HG03571 (cell line): ENCODE data around the gene SMG1.
"Not testable (repeated sequence)": the region's sequence is repeated elsewhere in the genome, so short reads cannot be mapped to it uniquely, and the experiment has no call there.

ENCODE experiments used
- ATAC-seq: cut with Tn5 transposase; IDR thresholded peaks from one replicate; pipeline ENCODE4 v1.9.1; 2021; ENCODE audit not compliant: unreplicated experiment

Gene SMG1

DNA sequence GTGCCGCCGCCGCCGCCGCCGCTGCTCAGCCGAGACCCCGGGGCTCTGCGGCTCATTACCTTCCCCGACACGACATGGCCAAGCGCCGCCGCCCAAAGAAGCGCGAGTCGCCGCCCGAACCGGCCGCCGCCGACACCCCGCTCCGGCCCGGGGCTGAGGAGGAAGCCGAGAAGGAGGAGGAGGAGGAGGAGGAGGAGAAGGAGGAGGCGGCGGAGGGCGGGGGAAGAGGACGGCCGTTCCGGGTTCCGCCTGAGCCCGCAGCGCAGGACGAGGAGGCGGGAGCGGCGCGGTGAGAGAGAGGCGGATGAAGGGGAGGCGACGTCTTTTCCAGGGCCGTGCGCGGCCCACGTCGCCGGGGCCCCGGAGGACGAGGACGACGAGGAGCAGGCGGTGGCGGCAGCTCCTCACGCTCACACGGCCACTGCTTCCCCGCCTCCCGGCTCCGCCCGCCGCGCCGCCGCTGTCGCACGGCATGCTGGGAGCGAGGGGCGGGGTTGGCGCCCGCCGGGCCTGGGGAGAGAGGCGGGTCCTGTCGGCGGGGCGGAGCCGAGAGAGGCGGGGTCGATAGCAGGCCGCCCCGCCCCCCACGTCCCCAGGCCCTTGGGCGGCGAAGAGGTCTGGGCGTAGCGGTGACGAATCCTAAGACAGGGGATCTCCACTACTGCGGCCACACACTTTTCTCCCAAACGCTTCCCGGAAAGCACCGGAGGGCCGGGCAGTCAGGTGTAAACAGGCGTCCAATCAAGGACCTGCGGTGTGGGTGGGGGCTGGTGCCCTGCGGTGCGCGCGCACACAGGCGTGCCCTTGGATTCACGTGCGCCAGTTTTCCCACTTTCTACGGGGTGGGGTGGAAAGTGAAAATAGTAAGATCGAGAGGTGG is at the start of gene SMG1:
TSS of gene SMG1 (minus strand) at position 423 of the 880 bp plus-strand sequence. CDS start at position 56, 367 bp downstream.
- peak; percentile 90 for ATAC-seq

DNA sequence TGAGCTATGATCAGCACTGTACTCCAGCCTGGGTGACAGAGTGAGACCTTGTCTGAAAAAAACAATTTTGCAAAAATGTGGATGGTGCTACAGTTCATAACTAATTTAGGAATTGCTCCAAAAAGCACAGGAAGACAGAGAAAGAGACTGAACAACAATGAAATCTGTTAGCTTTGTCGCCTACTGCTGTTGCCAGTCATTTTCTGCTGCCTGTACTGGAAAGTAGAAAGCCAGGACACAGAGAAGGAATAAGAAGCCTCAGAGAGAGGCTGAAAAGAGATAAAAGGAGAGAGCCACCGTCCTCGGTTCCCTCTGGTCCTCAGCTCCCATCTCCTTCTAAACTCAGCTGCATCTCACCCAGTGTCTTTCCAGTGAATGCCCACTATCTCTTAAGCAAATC is 48.9 kb upstream of the SMG1 start:
- no peak for ATAC-seq

DNA sequence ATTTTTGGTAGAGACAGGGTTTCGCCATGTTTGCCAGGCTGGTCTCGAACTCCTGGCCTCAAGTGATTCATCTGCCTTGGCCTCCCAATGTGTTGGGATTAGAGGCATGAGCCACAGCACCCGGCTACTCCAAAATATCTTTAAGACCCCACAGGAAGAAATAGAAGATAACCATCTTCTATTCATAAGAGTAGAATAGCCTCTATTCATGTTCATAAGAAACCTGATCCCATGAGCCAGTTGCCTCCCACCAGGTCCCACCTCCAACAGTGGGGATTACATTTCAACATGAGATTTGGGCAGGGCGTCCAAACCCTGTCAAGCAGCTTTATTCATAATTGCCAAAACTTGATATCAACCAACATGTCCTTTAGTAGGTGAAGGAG is 43.6 kb upstream of the SMG1 start:
- no peak for ATAC-seq

DNA sequence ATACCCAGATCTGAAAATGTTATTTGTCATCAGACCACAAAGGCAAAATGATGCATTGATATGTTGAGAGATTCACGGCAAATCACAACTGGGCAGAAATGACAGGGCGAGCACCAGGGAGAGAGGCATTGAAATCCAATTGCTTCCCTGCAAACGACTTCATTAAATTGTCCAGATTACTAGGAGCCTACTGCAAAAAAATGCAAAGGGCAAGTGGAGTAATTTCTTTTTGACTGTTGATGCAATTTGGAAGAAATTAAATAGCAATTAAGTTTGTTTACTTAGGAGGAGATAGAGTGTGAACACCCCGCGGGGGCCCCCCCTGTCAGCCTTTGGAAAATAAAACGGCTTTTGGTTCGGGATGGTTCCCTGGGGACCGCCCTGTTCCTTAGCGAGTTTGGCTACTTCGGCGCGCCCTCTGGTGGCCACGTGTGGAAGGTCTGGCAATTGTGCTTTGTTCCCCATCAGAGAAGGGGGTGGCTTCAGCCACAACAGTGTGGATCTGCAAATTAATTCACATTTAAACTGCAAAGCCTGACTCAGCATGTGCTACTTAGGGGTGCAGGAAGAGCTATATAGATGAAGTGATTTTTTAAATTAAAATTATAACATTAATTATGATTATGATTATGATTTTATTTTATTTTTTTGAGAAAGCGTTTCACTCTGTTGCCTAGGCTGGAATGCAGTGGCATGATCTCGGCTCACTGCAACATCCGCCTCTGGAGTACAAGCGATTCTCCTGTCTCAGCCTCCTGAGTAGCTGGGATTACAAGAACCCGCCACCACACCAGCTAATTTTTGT is 43.0 kb upstream of the SMG1 start:
- ATAC-seq = no peak

DNA sequence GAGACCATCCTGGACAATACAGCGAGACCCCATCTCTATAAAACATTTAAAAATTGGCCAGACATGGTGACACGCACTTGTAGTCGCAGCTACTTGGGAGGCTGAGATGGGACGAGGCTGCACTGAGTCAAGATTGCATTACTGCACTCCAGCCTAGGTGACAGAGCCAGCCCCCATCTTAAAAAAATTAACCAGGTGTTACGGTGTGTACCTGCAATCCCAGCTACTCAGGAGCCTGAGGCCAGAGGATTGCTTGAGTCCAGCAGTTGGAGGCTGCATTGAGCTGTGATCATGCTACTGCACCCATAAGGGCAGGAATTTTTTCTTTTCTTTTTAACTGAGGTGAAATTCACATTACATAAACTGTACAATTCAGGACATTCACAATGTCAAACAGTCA is 40.6 kb upstream of the SMG1 start:
- ATAC-seq = no peak

DNA sequence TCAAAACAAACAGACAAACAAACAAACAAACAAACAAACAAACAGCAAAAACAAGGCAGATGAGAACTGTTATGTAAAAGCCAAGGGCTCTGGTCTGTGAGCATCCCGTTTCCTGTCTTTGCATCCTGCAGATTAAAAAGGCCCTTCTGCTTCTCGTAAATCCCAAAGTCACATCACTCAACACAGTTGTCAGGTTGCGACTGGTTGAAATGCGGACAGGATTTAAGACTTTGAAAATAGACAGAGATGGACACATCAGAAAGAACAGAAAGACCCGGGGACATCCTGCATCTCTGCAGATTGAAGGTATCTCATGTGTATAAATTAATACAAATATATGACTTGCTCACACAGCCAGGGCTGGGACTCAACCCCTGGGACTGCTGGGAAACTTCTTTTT is 39.3 kb upstream of the SMG1 start:
- no peak for ATAC-seq

DNA sequence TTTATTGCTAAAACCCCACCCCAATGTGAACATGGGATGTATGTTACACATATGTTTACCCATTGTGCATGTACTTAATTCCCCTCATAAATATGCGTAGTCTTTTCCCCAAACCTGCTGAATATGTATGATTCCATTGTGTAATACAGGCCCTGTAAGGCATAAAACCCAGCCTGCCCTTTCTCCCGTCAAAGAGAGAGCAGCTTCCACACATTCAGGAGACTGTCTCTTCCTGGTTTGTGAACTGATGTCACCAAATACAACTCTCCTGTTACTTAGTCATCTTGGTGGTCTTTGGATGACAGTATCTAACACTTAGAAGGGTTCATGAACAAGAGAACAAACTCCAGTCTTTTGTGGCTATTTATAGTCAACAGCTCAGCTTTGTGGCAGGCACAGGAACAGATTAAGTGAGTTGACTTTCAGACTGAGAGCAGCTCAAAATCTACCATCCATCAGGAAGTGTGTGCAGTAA is 32.9 kb upstream of the SMG1 start:
- no peak for ATAC-seq

DNA sequence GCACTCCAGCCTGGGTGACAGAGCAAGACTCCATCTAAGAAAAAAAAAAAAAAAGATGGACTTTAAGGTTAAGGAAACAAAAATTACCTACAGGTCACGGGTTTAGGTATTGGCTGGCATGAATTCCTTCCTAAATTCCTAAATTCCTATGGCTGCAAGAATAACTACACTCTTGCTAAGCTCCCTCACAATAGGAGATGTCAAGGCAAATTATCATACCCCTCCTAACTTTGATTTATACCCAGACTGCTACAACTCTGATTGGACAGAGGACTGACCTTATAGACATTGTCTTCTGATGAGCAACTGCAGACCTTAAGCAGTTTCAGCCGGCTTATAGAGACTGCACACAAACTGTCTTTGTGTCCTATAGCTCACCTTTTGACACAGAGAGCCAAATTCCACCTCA is 32.4 kb upstream of the SMG1 start:
- no peak for ATAC-seq

DNA sequence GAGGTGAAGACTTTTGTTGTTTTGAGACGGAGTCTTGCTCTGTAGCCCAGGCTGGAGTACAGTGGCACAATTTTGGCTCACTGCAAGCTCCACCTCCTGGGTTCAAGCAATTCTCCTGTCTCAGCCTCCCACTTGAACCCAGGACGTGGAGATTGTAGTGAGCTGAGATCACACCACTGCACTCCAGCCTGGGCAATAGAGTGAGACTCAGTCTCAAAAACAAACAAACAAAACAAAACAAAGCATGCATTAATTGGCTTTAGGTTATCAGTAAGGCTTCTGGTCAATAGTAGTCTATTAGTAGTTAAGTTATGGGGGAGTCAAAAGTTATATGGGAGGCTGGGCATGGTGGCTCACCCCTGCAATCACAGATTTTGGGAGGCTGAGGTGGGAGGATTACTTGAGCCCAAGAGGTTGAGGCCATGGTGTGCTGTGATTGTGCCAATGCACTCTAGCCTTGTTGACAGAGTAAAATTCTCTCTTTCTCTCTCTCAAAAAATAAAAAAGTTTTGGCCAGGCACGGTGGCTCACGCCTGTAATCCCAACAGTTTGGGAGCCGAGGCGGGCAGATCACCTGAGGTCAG is 30.5 kb upstream of the SMG1 start:
- not testable (repeated sequence) for ATAC-seq

DNA sequence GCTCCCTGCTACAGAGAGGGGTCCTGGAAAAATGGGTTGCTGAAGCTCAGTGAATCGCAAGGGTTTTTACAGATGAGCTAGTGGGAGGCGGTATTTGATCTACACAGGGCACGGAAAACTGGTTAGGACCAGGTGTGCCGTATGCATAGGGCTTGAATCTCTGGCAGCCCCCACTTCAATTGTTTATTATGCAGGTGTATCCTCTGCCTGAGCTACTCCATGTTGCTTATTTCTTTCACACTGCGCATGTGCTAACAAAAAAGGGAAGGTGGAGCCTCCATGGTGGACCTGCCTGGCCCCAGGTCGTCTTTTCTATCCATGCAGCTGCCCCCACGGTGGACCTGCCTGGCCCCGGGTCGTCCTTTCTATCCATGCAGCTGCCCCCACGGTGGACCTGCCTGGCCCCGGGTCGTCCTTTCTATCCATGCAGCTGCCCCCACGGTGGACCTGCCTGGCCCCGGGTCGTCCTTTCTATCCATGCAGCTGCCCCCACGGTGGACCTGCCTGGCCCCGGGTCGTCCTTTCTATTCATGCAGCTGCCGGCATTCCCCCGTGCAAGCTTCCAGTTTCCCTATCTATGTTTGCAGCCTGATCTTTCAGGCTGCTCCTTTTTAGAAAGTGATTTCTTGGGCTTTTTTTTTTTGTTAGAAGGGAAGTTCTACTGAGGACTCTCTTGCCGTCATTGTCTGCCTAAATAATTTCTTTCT is 29.8 kb upstream of the SMG1 start:
- ATAC-seq = not testable (repeated sequence)

DNA sequence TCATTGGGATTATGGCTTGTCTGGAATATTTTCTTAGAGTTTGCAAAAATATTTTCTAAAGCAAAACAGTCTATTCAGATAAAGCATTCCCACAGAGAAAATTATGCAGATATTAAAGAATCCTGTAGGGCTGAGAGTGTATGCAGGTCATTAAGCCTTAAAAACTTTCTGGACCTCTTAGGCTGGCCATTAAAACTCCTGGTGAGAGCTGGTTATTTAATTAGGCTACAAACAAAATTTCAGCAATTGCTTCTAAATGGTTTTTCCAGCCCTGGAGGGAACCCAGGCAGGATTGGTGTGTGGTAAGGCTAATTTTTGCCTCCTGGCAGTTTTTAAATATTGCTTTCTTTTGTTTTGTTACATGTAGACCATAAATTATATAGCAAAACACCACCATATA is 27.3 kb upstream of the SMG1 start:
- ATAC-seq = no peak

DNA sequence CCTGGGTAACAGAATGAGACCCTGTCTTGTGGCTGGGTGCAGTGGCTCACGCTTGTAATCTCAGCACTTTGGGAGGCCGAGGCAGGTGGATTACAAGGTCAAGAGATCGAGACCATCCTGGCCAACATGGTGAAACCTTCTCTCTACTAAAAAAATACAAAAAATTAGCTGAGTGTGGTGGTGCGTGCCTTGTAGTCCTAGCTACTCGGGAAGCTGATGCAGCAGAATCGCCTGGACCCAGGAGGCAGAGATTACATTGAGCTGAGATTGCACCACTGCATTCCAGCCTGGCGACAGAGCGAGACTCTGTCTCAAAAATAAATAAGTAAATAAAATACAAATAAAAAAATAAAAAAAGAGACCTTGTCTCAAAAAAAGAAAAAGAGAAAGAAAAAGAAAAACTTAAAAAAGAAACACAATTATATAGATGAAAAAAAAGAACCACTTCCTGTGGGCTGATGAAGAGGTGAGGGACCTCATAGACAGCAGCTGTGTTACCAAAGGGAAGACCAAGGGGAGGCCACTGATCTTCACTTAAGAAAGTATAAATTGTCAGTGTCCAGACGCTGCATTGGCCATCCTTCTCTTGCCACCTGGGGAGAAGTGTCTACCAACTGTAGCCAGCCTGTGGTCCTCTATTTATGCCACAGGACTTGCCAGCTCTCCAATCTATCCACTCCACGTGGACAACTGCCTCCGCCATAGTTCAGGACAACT is 24.4 kb upstream of the SMG1 start:
- ATAC-seq = no peak

DNA sequence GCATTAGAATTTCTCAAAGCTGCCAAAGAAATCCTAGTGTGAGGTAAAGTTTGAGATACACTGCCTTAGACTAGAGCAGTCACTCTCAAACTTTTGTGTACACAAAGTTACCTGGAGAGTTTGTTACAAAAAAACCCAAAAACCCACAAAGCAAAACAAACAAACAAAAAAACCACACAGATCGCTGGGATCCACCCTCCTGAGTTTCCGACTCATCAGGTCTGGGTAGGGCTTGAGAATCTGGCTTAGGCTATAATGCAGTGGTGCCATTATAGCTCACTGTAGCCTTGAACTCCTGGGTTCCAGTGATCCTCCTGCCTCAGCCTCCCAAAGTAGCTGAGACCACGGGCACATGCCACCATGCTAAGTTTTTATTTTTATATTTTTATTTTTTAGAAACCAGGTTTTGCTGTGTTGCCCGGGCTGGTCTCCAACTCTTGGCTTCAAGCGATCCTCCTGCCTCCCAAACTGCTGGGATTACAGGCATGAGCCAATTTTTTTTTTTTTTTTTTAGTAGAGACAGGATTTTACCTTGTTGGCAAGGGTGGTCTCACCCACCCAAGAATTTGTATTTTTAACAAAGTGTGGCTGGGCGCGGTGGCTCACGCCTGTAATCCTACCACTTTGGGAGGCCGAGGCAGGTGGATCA is 22.3 kb upstream of the SMG1 start:
- ATAC-seq = no peak

DNA sequence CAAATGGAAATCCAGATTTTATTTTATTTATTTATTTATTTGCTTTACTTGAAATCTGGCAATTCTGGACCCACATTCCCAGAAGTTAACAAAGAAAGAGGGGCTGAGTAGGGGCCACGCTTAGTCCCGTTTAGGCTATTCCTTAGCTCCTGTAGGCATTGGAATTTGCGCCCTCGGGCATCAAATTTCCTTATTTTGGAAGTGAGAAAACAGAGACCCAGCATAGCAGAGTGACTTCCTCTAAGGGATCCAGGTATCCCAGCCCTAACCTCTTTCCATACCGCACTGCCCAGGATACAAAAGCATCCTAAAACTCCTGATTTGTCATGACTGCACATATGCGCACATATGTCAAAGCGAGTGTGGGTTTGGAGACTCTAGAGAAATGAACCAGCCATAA is 19.0 kb upstream of the SMG1 start:
- no peak for ATAC-seq

DNA sequence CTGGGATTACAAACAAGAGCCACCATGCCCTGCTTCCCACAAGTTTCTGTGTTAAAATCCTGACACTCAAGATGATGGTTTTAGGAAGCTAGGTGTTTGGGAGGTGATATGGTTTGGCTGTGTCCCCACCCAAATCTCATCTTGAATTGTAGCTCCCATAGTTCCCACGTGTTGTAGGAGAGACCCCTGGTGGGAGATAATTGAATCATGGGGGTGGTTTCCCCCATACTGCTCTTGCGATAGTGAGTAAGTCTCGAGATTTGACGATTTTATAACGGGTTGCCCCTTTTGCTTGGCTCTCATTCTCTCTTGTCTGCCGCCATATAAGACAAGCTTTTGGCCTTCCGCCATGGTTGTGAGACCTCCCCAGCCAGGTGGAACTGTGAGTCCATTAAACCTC is 17.2 kb upstream of the SMG1 start:
- no peak for ATAC-seq

DNA sequence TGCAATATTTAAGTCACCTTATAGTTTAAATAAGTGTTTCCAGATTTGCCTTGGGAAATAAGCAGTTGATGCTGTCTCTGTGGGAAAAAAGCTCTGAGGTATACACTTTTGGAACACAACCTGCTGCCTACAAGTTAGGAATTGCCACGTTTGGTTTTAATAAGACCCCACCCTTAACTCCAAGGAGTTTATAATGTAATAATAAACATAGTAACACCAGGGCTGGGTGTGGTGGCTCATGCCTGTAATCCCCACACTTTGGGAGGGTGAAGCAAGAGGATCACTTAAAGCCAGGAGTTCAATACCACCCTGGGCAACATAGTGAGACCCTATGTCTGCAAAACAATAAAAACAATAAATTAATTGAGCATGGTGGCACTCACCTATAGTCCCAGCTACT is 15.9 kb upstream of the SMG1 start:
- no peak for ATAC-seq

DNA sequence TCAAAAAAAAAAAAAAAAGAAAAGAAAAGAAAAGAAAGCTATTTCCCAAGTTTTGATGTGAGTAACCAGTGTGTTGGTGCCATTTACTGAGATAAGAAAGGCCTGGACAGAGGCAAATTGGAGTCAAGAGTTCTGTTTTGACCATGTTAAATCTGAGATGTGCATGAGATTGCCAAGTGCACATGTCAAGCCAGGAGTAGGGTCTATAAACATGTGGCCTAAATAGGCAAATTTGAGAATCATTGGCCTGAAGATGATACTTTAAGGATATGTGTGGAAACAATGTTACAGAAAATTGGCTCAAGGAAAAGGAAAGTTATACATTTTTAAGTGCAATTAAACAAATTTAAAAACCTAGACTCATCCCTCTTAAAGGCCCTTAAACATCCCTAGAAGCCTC is 15.3 kb upstream of the SMG1 start:
- no peak for ATAC-seq

DNA sequence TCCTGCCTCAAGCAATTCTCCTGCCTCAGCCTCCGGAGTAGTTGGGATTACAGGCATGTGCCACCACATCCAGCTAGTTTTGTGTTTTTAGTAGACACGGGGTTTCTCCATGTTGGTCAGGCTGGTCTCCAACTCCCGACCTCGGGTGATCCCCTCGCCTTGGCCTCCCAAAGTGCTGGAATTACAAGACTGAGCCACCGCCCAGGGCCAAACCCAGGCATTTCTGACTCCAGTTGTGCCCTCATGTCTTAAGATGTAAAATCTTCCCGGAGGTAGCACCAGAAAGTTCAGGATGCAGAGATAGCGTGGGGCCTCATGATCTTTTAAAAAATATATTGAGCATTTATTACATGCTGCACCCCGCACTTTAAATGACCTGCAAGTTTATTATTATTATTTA is 12.8 kb upstream of the SMG1 start:
- no peak for ATAC-seq

DNA sequence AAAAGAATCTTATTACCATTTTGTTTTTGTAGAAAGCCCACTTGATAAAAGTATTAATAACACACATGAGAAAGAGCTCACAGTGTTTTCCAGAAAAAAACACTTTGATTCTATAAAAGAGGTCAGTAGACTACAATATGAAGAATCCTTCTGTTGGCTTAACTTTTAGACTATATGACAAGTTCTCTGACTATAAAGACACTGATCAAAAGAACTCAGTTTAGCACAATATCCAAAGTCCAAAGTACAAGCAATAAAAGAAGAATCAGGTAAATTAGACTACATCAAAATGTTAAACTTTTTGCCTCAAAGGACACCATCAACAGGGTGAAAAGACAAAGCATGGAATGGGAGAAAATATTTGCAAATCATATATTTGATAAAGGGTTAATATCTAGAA is 11.2 kb upstream of the SMG1 start:
- no peak for ATAC-seq

DNA sequence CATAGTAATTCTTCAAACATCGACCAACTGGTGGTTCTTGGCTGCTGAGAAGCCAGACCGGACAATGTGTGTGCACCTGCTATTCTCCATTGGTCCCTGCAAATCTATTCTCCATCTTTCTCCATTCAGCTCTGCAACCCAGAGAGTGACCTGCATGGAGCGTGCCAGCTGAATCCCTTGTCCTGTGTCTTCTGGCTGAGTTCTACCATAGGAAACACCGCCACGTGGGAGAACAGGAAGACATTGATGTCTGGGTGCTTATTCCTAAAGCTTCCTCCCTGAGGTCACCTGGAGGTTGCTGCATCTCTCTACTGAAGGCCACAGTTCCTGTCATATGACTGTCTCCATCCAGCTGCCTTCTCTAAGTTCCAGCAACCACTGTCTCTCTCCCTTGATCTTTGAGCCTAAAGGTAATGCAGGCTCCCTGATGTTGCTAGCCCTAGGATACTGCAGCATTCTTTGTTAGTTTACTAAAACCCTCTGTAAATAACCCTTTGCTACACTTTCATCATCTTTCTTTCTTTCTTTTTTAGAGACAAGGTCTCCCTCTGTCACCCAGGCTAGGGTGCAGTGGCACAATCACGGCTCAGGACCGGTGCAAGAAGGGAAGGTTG is 10.6 kb upstream of the SMG1 start:
- ATAC-seq = no peak
